ENCODE data around the gene TRRAP.

The TRRAP gene

GRCh38 chr7:98935811-98936210, 57.5 kb downstream of the TRRAP start:
- TF ChIP-seq, protein P1, sequence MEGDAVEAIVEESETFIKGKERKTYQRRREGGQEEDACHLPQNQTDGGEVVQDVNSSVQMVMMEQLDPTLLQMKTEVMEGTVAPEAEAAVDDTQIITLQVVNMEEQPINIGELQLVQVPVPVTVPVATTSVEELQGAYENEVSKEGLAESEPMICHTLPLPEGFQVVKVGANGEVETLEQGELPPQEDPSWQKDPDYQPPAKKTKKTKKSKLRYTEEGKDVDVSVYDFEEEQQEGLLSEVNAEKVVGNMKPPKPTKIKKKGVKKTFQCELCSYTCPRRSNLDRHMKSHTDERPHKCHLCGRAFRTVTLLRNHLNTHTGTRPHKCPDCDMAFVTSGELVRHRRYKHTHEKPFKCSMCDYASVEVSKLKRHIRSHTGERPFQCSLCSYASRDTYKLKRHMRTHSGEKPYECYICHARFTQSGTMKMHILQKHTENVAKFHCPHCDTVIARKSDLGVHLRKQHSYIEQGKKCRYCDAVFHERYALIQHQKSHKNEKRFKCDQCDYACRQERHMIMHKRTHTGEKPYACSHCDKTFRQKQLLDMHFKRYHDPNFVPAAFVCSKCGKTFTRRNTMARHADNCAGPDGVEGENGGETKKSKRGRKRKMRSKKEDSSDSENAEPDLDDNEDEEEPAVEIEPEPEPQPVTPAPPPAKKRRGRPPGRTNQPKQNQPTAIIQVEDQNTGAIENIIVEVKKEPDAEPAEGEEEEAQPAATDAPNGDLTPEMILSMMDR (IDR thresholded peaks at IDR 0.05; ENCODE audit: borderline replicate concordance, insufficient read depth, low read depth, low read length): no peak
- no peak overlapping the region for H3K4me3 ChIP-seq (ENCODE audit: low read depth, low read length)

GRCh38 chr7:98943336-98943735, 65.0 kb downstream of the TRRAP start:
- TF ChIP-seq, protein P1 (IDR thresholded peaks at IDR 0.05; ENCODE audit: borderline replicate concordance, insufficient read depth, low read depth, low read length): no peak
- no peak overlapping the region for H3K4me3 ChIP-seq (ENCODE audit: low read depth, low read length)

DNA sequence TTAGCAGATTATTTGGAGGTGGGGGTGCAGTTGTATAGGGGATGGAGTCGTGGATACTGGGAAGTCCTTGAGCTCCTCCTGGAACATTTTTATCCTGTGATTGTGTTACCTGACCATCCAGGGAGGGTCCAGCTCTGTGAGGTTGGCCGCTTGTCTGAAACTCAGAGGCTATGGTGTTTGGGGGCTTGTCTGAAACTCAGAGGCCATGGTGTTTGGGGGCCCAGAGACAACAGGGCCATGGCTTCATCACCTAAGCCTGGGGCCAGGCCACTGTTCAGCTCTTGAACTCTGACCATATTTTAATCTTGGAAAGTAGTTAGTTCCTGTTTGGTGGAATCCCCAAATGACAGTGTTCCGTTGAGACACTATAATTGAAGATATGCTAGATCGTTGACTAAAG, 66.1 kb downstream of the TRRAP start:
- TF ChIP-seq, protein P1 (IDR thresholded peaks at IDR 0.05; ENCODE audit: borderline replicate concordance, insufficient read depth, low read depth, low read length): no peak

DNA sequence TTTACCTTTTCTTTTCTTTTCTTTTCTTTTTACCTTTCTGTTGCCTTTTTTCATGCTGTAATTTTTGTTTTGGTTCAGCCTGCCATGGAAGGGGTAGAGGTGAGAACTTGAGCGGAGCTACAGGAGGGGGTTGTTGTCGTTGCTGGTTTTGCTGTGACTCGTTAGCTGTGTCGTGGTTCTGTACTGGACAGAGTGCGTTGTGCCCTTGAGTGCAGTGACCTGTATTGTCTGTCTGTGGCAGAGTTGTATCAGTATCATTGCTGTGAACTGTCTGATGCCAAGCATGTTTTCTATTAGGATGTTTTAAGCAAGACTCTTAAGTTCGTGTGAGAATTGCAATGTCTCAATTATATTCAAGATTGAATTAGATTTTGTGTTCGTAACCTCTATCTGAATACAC, 67.5 kb downstream of the TRRAP start:
- TF ChIP-seq, protein P1 (IDR thresholded peaks at IDR 0.05; ENCODE audit: borderline replicate concordance, insufficient read depth, low read depth, low read length): no peak
- no peak overlapping the region for H3K4me3 ChIP-seq (ENCODE audit: low read depth, low read length)

More for the DNA sequence above, 66.1 kb downstream of the TRRAP start:
- H3K4me3 ChIP-seq (ENCODE audit: low read depth, low read length): no peak overlapping the region

DNA sequence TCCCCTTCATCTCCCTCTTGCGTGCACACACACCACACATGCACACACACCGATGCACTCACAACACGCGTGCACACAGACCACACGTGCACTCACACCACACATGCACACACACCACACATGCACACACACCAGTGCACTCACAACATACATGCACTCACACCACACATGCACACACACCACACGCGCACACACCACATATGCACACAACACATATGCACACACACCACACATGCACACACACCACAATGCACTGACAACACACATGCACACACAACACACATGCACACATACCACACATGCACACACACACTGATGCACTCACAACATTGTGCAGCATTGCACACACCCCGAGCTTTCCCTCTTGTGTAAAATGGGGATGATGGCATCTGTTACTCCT, 68.1 kb downstream of the TRRAP start:
- TF ChIP-seq, protein P1 (IDR thresholded peaks at IDR 0.05; ENCODE audit: borderline replicate concordance, insufficient read depth, low read depth, low read length): no peak
- no peak overlapping the region for H3K4me3 ChIP-seq (ENCODE audit: low read depth, low read length)

- H3K4me3 ChIP-seq (ENCODE audit: low read depth, low read length): no peak overlapping the region
- TF ChIP-seq, protein P1 (IDR thresholded peaks at IDR 0.05; ENCODE audit: borderline replicate concordance, insufficient read depth, low read depth, low read length): no peak
Observed at GRCh38 chr7:98949336-98950044, 71.2 kb downstream of the TRRAP start.

GRCh38 chr7:98955992-98956391, 77.7 kb downstream of the TRRAP start:
- H3K4me3 ChIP-seq (ENCODE audit: low read depth, low read length): no peak overlapping the region
- TF ChIP-seq, protein P1 (IDR thresholded peaks at IDR 0.05; ENCODE audit: borderline replicate concordance, insufficient read depth, low read depth, low read length): no peak

Measured in GM12875 (cell line).